Activated CD8-positive, alpha-beta T cell treated with anti-CD3 and anti-CD28 coated beads, Interleukin-2, amount 10 ng/mL, durations not matched to agents 7 days and 5 days (primary cell): ENCODE data around the gene SLC29A1. TPM values are rescaled to one million over a fixed set of nuclear protein-coding genes. Genes with fewer than 3 reads are reported as not detected.
"Not testable (repeated sequence)": the region's sequence is repeated elsewhere in the genome, so short reads cannot be mapped to it uniquely, and the experiment has no call there.

ENCODE experiments used
- ATAC-seq: fragments of 150-1000 bp; cut with Tn5 transposase; one replicate; pipeline ENCODE4 v1.10.0; 2021; ENCODE audit warnings: moderate library complexity
- CTCF ChIA-PET: fragments of 350-600 bp; sonication (Branson Sonifier 250); formaldehyde crosslinking; loops from one replicate; lab custom pipeline; 2021; ENCODE audit warnings: antibody characterized with exemption; lab: Charles Lee
- POLR2A ChIA-PET: fragments of 350-600 bp; sonication (Branson Sonifier 250); formaldehyde crosslinking; loops from one replicate; lab custom pipeline; 2021; ENCODE audit warnings: antibody characterized with exemption; lab: Charles Lee
- DNase-seq: peaks from one replicate; pipeline ENCODE4 v3.0.0-alpha.2; 2020
- H3K27ac Mint-ChIP-seq: one replicate; pipeline ENCODE4 v1.8.0; 2021; ENCODE audit warnings: mild to moderate bottlenecking, mixed read lengths
- H3K27me3 Mint-ChIP-seq: one replicate; pipeline ENCODE4 v1.8.0; 2021; ENCODE audit warnings: low read depth, mixed read lengths
- H3K36me3 Mint-ChIP-seq: one replicate; pipeline ENCODE4 v1.8.0; 2021; ENCODE audit warnings: low read depth, mixed read lengths
- H3K4me1 Mint-ChIP-seq: one replicate; pipeline ENCODE4 v1.8.0; 2021; ENCODE audit warnings: low read depth, mixed read lengths
- H3K4me3 Mint-ChIP-seq: one replicate; pipeline ENCODE4 v1.8.0; 2021; ENCODE audit warnings: mild to moderate bottlenecking, mixed read lengths
- H3K9me3 Mint-ChIP-seq: one replicate; pipeline ENCODE4 v1.8.0; 2022; ENCODE audit warnings: mixed read lengths; ENCODE audit not compliant: insufficient read depth
- total RNA-seq, 2 experiments: library from RNA; stranded (reverse); gene quantifications; one replicate each; pipeline ENCODE4 v1.2.3, GENCODE V29; 2021

SLC29A1 gene
- total RNA-seq, 2 experiments from 2014 or later = 49.2 to 53.4 TPM

- ATAC-seq (no peak), DNase-seq (no peak)
- Mint-ChIP-seq H3K4me3 (no peak overlapping the region), H3K4me1 (peaks cover 7% of the 10 kb centered on the region), H3K27ac (no peak overlapping the region), H3K27me3 (no peaks in the 10 kb centered on the region), H3K36me3 (no peaks in the 10 kb centered on the region), H3K9me3 (no peaks in the 10 kb centered on the region)
- ChIA-PET CTCF (interaction anchor here (1.1 kb wide), 1 partner anchor 39 kb away, joined by 3 read pairs; no protein-coding TSS in a partner anchor), POLR2A (interaction anchor here (0.6 kb wide), 1 partner anchor 12 kb away, joined by 5 read pairs; no protein-coding TSS in a partner anchor)
Observed at GRCh38 chr6:44182911-44183390, 40.4 kb upstream of the SLC29A1 start.

DNA sequence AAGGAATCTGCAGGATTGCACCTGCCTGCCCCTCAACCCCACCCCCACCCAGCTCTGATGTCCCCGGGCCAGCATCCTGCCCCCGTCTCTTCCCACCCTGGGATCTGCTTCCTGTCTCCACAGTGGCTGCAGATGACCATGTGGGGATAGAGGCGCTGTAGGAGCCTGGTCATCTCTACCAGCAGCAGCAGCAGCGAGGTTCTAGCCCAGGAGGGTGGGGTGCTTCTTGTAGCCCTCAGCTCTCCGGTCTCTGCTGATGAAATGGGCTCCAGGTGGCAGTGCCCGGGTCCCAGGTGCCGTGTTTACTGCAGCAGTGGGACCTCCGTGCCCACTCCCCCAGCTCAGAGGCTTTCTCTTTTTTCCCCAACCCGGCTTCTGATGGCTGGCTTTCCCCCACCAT is 39.6 kb upstream of the SLC29A1 start:
- ATAC-seq (no peak), DNase-seq (no peak)
- ChIA-PET CTCF (interaction anchor here (1.1 kb wide), 1 partner anchor 38 kb away, joined by 3 read pairs; no protein-coding TSS in a partner anchor), POLR2A (interaction anchor here (0.6 kb wide), 1 partner anchor 11 kb away, joined by 5 read pairs; no protein-coding TSS in a partner anchor)
- Mint-ChIP-seq H3K27me3 (no peaks in the 10 kb centered on the region), H3K9me3 (no peaks in the 10 kb centered on the region), H3K36me3 (no peaks in the 10 kb centered on the region), H3K4me1 (peaks cover 7% of the 10 kb centered on the region), H3K4me3 (no peak overlapping the region), H3K27ac (no peak overlapping the region)

DNA sequence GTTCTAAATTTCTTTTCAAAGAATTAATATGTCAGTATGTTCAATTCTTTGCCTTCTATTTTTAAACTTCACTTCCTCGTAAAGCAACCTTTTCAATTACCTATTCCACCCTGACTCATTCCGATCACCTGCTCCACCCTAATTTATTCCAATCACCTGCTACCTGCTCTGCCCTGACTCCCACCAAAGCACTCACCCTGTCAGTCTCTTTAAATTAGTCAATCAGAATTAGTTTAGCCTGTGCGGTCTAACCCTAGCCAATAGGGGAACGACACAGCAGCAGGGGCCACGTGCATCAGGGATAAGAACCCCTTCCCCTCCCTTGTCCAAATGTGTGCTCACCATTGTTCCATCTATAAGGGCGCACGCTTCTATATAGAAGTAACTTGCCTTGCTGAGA is 38.0 kb upstream of the SLC29A1 start:
- POLR2A ChIA-PET = interaction anchor here (0.6 to 1.4 kb wide), 2 partner anchors 13 to 60 kb away, joined by 3 to 5 read pairs; no protein-coding TSS in a partner anchor
- DNase-seq, H3K4me1 Mint-ChIP-seq, H3K27ac Mint-ChIP-seq, H3K4me3 Mint-ChIP-seq, H3K9me3 Mint-ChIP-seq, H3K27me3 Mint-ChIP-seq, H3K36me3 Mint-ChIP-seq, ATAC-seq: not testable (repeated sequence)
- CTCF ChIA-PET = interaction anchor here (2.6 kb wide), 1 partner anchor 13 kb away, joined by 13 read pairs; no protein-coding TSS in a partner anchor

DNA sequence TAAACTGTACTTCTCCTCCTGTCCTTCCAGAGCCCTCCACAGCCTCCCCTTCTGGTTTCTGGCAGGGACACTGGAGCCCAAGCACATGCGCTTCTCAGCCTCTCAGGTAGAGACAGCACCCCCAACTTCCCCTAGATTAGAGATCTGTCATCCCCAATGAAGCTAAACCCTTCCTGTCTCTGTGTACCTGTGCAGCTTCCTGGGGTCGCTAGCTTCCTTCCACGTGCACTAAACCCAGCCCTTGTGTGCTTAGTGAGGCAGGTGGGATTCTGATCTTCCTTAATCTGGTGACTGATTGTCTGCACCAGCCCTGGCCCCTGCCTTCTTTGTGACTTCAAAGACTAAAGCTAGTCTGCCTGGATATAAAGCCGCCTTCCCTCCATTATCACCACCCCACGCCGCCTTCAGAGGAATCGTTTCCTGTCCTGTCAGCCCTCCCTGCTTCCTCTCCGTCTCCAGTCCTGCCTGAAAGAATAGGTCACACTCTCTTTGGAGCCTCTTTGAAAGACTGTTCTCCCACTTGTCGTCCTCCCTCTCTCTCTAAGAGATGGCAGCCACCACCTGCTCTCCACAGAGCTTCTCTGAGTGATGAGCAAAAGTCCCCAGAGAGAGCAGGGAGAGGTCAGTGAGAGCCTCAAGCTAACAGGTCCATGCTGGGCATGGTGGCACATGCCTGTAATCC is 37.3 kb upstream of the SLC29A1 start:
- peak; percentile 46 for ATAC-seq
- ChIA-PET POLR2A (interaction anchor here (0.6 to 1.4 kb wide), 2 partner anchors 12 to 60 kb away, joined by 3 to 5 read pairs; no protein-coding TSS in a partner anchor), CTCF (interaction anchor here (2.6 kb wide), 1 partner anchor 14 kb away, joined by 13 read pairs; no protein-coding TSS in a partner anchor)
- Mint-ChIP-seq H3K27ac (peak overlapping the region; percentile 58), H3K9me3 (no peaks in the 10 kb centered on the region), H3K4me3 (no peak overlapping the region), H3K4me1 (peaks cover 7% of the 10 kb centered on the region), H3K36me3 (no peaks in the 10 kb centered on the region), H3K27me3 (peaks cover 5% of the 10 kb centered on the region)
- DNase-seq = no peak

DNA sequence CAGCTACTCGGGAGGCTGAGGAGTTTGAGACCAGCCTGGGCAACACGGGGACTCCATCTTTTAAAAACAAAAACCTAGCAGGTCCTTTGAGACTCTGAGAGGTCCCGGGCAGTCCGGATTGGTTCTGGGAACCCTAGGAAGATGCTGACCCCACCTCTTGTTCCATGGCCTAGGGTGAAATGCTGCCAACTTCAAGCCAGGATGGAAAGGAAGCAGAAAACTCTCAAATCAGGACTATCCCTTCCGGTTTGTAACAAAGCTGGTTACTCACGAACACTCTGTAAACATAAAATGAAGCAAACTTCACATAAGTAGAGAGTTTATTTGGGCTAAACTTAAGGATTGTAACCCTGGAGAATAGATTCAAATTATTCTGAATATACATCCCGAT is 36.8 kb upstream of the SLC29A1 start:
- DNase-seq (no peak), ATAC-seq (no peak)
- Mint-ChIP-seq H3K4me3 (no peak overlapping the region), H3K27ac (no peak overlapping the region), H3K36me3 (no peaks in the 10 kb centered on the region), H3K4me1 (peaks cover 7% of the 10 kb centered on the region), H3K9me3 (no peaks in the 10 kb centered on the region), H3K27me3 (peaks cover 5% of the 10 kb centered on the region)
- CTCF ChIA-PET = interaction anchor here (2.6 kb wide), 1 partner anchor 14 kb away, joined by 13 read pairs; no protein-coding TSS in a partner anchor
- POLR2A ChIA-PET = interaction anchor here (1.4 kb wide), 1 partner anchor 59 kb away, joined by 3 read pairs; no protein-coding TSS in a partner anchor

DNA sequence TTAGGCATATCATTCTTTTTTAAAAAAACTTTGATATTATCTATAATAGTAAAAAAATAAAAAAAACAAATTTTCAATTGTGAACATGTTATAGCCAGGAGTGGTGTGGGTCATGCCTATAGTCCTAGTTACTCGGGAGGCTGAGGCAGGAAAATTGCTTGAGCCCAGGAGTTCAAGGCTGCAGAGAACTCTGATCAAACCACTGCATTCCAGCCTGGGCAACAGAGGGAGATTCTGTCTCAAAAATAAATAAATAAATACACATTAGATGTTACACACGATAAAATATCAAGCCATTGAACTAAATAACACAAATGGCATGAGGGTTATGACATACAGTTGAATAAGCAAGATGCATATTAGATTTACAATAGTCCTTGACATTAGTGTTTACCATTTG is 34.6 kb upstream of the SLC29A1 start:
- ATAC-seq (no peak), DNase-seq (no peak)
- ChIA-PET POLR2A (no interaction called here), CTCF (interaction anchor here (0.9 to 1.1 kb wide), 2 partner anchors 16 to 24 kb away, joined by 3 read pairs; no protein-coding TSS in a partner anchor)
- H3K36me3 Mint-ChIP-seq = no peaks in the 10 kb centered on the region
- no peak overlapping the region for H3K27ac Mint-ChIP-seq
- peaks cover 10% of the 10 kb centered on the region for H3K4me1 Mint-ChIP-seq
- peaks cover 7% of the 10 kb centered on the region for H3K27me3 Mint-ChIP-seq
- no peak overlapping the region for H3K4me3 Mint-ChIP-seq
- H3K9me3 Mint-ChIP-seq = no peaks in the 10 kb centered on the region

DNA sequence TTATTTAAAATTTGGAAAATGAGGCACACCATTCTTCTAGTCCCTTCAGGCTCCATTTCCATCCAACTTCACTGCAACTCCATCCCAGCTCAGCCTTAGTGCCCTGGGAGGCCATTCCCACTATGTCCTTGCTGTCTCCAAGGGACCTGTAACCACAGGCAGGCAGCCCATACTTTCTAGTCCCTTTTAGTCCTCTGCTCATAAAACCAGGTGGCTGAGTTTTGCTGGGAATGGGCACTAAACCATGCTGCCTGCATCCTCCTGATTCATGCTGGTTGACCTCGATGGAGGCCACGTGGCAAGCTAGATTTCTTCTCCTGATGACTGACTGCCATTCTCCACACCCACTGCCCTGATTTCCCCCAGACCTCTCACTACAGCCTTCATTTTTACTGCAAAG is 34.1 kb upstream of the SLC29A1 start:
- ChIA-PET CTCF (interaction anchor here (0.9 to 1.1 kb wide), 2 partner anchors 16 to 23 kb away, joined by 3 read pairs; no protein-coding TSS in a partner anchor), POLR2A (no interaction called here)
- H3K36me3 Mint-ChIP-seq = no peaks in the 10 kb centered on the region
- no peak overlapping the region for H3K4me3 Mint-ChIP-seq
- H3K27me3 Mint-ChIP-seq = peaks cover 7% of the 10 kb centered on the region
- H3K9me3 Mint-ChIP-seq = no peaks in the 10 kb centered on the region
- peaks cover 10% of the 10 kb centered on the region for H3K4me1 Mint-ChIP-seq
- no peak overlapping the region for H3K27ac Mint-ChIP-seq
- ATAC-seq (no peak), DNase-seq (no peak)

- H3K4me1 Mint-ChIP-seq = peaks cover 10% of the 10 kb centered on the region
- DNase-seq = no peak
- ATAC-seq = no peak
- no peaks in the 10 kb centered on the region for H3K36me3 Mint-ChIP-seq
- no peak overlapping the region for H3K4me3 Mint-ChIP-seq
- H3K9me3 Mint-ChIP-seq = no peaks in the 10 kb centered on the region
- peaks cover 7% of the 10 kb centered on the region for H3K27me3 Mint-ChIP-seq
- H3K27ac Mint-ChIP-seq = no peak overlapping the region
- POLR2A ChIA-PET = no interaction called here
- CTCF ChIA-PET = no interaction called here
Observed at GRCh38 chr6:44190715-44191114, 32.7 kb upstream of the SLC29A1 start.

DNA sequence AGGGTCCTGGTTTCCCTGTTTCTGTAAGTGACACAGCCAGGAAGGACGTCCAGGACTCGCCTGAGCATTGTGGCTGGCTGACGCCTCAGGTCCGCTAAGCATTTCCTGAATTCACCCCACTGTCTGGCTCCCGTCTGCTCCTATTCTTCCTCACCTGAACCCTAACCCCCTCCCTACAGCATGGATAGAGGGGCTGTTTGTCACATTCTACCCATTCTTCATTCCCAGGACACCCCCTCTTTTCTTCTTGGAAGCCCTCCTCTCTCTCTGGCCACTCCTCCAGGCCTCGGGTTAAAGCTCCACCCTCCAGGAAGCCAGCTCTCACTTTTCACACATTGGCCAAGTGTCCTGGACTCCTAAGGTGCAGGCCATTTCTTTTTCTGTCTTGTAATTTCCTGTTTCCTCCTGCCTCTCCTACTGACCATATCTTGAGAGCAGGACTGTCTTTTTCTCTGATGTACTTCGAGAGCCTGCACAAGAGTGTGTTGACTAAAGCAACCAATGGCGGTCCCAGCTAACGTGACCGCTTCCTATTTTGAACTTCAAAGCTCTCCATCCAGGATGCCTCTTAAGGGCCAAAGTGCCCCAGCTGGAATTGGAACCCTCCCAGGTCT is 30.9 kb upstream of the SLC29A1 start:
- peaks cover 7% of the 10 kb centered on the region for H3K27me3 Mint-ChIP-seq
- POLR2A ChIA-PET = no interaction called here
- CTCF ChIA-PET = interaction anchor here (1.9 kb wide), 1 partner anchor 21 kb away, joined by 5 read pairs; no protein-coding TSS in a partner anchor
- DNase-seq (no peak), ATAC-seq (no peak)
- no peak overlapping the region for H3K4me3 Mint-ChIP-seq
- peaks cover 2% of the 10 kb centered on the region for H3K4me1 Mint-ChIP-seq
- no peaks in the 10 kb centered on the region for H3K9me3 Mint-ChIP-seq
- H3K36me3 Mint-ChIP-seq = no peaks in the 10 kb centered on the region
- no peak overlapping the region for H3K27ac Mint-ChIP-seq

GRCh38 chr6:44193307-44193910 is 30.0 kb upstream of the SLC29A1 start:
- ATAC-seq (no peak), DNase-seq (no peak)
- ChIA-PET POLR2A (no interaction called here), CTCF (interaction anchor here (1.9 kb wide), 1 partner anchor 21 kb away, joined by 5 read pairs; no protein-coding TSS in a partner anchor)
- Mint-ChIP-seq H3K27ac (no peak overlapping the region), H3K9me3 (no peaks in the 10 kb centered on the region), H3K4me1 (peaks cover 2% of the 10 kb centered on the region), H3K4me3 (no peak overlapping the region), H3K27me3 (peaks cover 7% of the 10 kb centered on the region), H3K36me3 (no peaks in the 10 kb centered on the region)

GRCh38 chr6:44194326-44194725 is 29.1 kb upstream of the SLC29A1 start:
- Mint-ChIP-seq H3K27me3 (peaks cover 5% of the 10 kb centered on the region), H3K4me1 (peaks cover 2% of the 10 kb centered on the region), H3K9me3 (no peaks in the 10 kb centered on the region), H3K36me3 (no peaks in the 10 kb centered on the region), H3K4me3 (no peak overlapping the region), H3K27ac (no peak overlapping the region)
- ATAC-seq (no peak), DNase-seq (no peak)
- POLR2A ChIA-PET = no interaction called here
- CTCF ChIA-PET = no interaction called here
